Measurements from ENCODE around the gene FOXR1. TPM values are rescaled to one million over a fixed set of nuclear protein-coding genes. Genes with fewer than 3 reads are reported as not detected.

The FOXR1 gene
- total RNA-seq, 1 experiment from 2014 or later = not detected

DNA sequence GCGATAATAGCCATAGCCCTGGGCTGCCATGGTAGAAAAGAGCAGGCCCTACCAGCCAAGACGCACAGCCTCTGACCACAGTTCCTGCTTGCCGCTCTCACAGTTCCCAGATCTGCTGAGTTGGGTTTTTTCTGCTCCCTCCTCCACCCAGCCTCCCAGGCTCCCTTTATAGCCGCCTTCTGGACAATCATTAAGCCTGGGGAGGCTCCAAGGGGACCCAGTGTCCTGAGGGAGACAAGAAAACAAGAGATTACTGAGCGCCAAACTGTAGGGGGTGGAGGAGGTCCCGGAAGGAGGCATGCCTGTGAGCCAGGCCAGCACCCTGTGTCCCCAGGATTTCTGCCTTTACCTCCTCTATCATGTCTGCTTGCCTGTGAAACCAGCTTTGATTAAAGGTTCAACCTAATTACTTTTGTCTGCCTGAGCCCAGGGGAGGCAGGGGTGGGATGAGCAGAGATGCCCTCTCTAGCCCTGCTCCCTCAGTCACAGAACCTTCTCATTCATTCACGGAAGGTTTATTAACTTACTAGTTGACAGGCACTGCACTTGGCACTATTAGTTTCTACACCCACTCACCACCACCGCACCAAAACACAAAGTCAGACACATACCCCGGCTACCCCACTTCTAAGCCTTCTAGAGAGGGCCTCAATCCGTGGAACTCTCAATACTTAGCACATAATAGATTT, 57.9 kb downstream of the FOXR1 start:
- ChIA-PET CTCF (no interaction called here), POLR2A (ENCODE audit: low non-redundant PET) (no interaction called here)
- Histone ChIP-seq H3K36me3 (ENCODE audit: insufficient read depth, low read length, poor library complexity, severe bottlenecking) (peaks cover 39% of the 10 kb centered on the region), H3K4me3 (ENCODE audit: low read depth, low read length, poor library complexity, severe bottlenecking) (peak overlapping the region; percentile 67), H3K27me3 (replicated peaks; ENCODE audit: insufficient read depth, low read depth, low read length, poor library complexity) (no peaks in the 10 kb centered on the region), H3K4me1 (ENCODE audit: insufficient read depth, low read length, poor library complexity, severe bottlenecking) (peaks cover 13% of the 10 kb centered on the region), H3K27ac (ENCODE audit: low read depth, low read length, poor library complexity, severe bottlenecking) (peak overlapping the region; percentile 75), H3K9me3 (ENCODE audit: low read depth, low read length, poor library complexity, severe bottlenecking) (no peaks in the 10 kb centered on the region)
- DNase-seq (ENCODE audit: low spot score) = no peak
- intact Hi-C loops (cut with micrococcal nuclease; ENCODE audit: unreplicated experiment) = no loop called here
- BruUV-seq (replicated peaks) = TSS peak; percentile 37
- no peak for TF ChIP-seq EZH2 (IDR thresholded peaks at IDR 0.05; ENCODE audit: borderline replicate concordance, low read depth, low read length, poor library complexity, severe bottlenecking)
- TF ChIP-seq CTCF (conservative IDR thresholded peaks at IDR 0.05; ENCODE audit: low read depth, low read length) = no peak

DNA sequence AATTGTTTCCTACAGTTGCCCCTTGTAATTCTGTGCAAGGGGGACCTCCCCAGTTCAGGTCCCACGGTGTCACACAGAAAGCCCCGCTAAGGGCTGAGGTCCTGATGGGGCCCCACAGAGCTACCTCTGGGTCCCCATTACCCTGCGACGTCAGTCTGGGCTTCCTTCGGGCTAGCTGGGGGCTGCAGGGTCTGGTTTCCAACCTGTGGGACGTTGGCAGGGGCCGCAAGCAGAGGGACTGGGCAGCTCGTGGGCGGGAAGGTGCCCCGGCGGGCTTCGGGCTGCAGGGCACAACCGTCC, 58.4 kb downstream of the FOXR1 start:
- BruUV-seq (replicated peaks) = no TSS peak
- POLR2A ChIA-PET (ENCODE audit: low non-redundant PET) = no interaction called here

GRCh38 chr11:119030329-119031047, 58.9 kb downstream of the FOXR1 start, which contains the start of gene SLC37A4:
TSS of gene SLC37A4 (minus strand) at chr11:119030877.
- POLR2A ChIA-PET (ENCODE audit: low non-redundant PET) = no interaction called here
- peak within 1 kb of the TSS; percentile 67 for H3K4me3 ChIP-seq (ENCODE audit: low read depth, low read length, poor library complexity, severe bottlenecking)
- peak within 1 kb of the TSS; percentile 75 for H3K27ac ChIP-seq (ENCODE audit: low read depth, low read length, poor library complexity, severe bottlenecking)
- H3K9me3 ChIP-seq (ENCODE audit: low read depth, low read length, poor library complexity, severe bottlenecking) = no peaks in the 10 kb centered on the region
- H3K36me3 ChIP-seq (ENCODE audit: insufficient read depth, low read length, poor library complexity, severe bottlenecking) = peaks cover 29% of the 10 kb centered on the region
- TF ChIP-seq EZH2 (IDR thresholded peaks at IDR 0.05; ENCODE audit: borderline replicate concordance, low read depth, low read length, poor library complexity, severe bottlenecking) (no peak), CTCF (conservative IDR thresholded peaks at IDR 0.05; ENCODE audit: low read depth, low read length) (no peak; the same call in 1 of the 2 replicates)
- H3K27me3 ChIP-seq (replicated peaks; ENCODE audit: insufficient read depth, low read depth, low read length, poor library complexity) = no peaks in the 10 kb centered on the region
- no TSS peak for BruUV-seq (replicated peaks)
- H3K4me1 ChIP-seq (ENCODE audit: insufficient read depth, low read length, poor library complexity, severe bottlenecking) = peaks cover 13% of the 10 kb centered on the region
- intact Hi-C loops (cut with micrococcal nuclease; ENCODE audit: unreplicated experiment) = no loop called here
- peak; percentile 100 for DNase-seq (ENCODE audit: low spot score)
- CTCF ChIA-PET = no interaction called here

More for the DNA sequence above, 58.4 kb downstream of the FOXR1 start:
- TF ChIP-seq CTCF (conservative IDR thresholded peaks at IDR 0.05; ENCODE audit: low read depth, low read length) (no peak), EZH2 (IDR thresholded peaks at IDR 0.05; ENCODE audit: borderline replicate concordance, low read depth, low read length, poor library complexity, severe bottlenecking) (no peak)
- H3K27me3 ChIP-seq (replicated peaks; ENCODE audit: insufficient read depth, low read depth, low read length, poor library complexity) = no peaks in the 10 kb centered on the region
- H3K4me3 ChIP-seq (ENCODE audit: low read depth, low read length, poor library complexity, severe bottlenecking) = peak overlapping the region; percentile 67
- CTCF ChIA-PET = no interaction called here
- intact Hi-C loops (cut with micrococcal nuclease; ENCODE audit: unreplicated experiment) = no loop called here
- H3K36me3 ChIP-seq (ENCODE audit: insufficient read depth, low read length, poor library complexity, severe bottlenecking) = peaks cover 34% of the 10 kb centered on the region
- H3K4me1 ChIP-seq (ENCODE audit: insufficient read depth, low read length, poor library complexity, severe bottlenecking) = peaks cover 13% of the 10 kb centered on the region
- H3K27ac ChIP-seq (ENCODE audit: low read depth, low read length, poor library complexity, severe bottlenecking) = peak overlapping the region; percentile 75
- DNase-seq (ENCODE audit: low spot score) = no peak
- no peaks in the 10 kb centered on the region for H3K9me3 ChIP-seq (ENCODE audit: low read depth, low read length, poor library complexity, severe bottlenecking)

Small RNAs within 50 kb of the gene (microRNA-seq; reads per million reads assigned to microRNA genes)
- gene MIR3656 = not detected

Other genes with a start within 250 kb of the FOXR1 start
- 193 and 229 TPM in 2 replicates for gene DDX6, start 180.6 kb upstream of the FOXR1 start, total RNA-seq (2021)
- gene CXCR5, start 87.9 kb upstream of the FOXR1 start, total RNA-seq (2021) = not detected in 2 replicates
- 49.9 and 64.0 TPM in 2 replicates for gene BCL9L, start 45.8 kb upstream of the FOXR1 start, total RNA-seq (2021)
- gene UPK2, start 15.5 kb upstream of the FOXR1 start, total RNA-seq (2021) = not detected in 2 replicates
- 56.7 and 57.4 TPM in 2 replicates for gene CENATAC, start 26.4 kb downstream of the FOXR1 start, total RNA-seq (2021)
- gene RPS25, start 46.6 kb downstream of the FOXR1 start, total RNA-seq (2021) = 1,091 and 1,176 TPM in 2 replicates
- gene TRAPPC4, start 47.0 kb downstream of the FOXR1 start, total RNA-seq (2021) = 73.0 and 81.2 TPM in 2 replicates
- 49.3 and 54.6 TPM in 2 replicates for gene SLC37A4, start 59.1 kb downstream of the FOXR1 start, total RNA-seq (2021)
- 315 and 328 TPM in 2 replicates for gene HYOU1, start 85.4 kb downstream of the FOXR1 start, total RNA-seq (2021)
- gene VPS11, start 96.1 kb downstream of the FOXR1 start, total RNA-seq (2021) = 26.7 and 32.4 TPM in 2 replicates
- 72.5 and 80.6 TPM in 2 replicates for gene HMBS, start 113.1 kb downstream of the FOXR1 start, total RNA-seq (2021)
- gene DPAGT1, start 130.1 kb downstream of the FOXR1 start, total RNA-seq (2021) = 102 and 115 TPM in 2 replicates
- 17.1 and 17.8 TPM in 2 replicates for gene C2CD2L, start 135.6 kb downstream of the FOXR1 start, total RNA-seq (2021)
- 31.7 and 31.9 TPM in 2 replicates for gene HINFP, start 149.8 kb downstream of the FOXR1 start, total RNA-seq (2021)
- gene ABCG4, start 177.3 kb downstream of the FOXR1 start, total RNA-seq (2021) = 0.33 TPM in 1 of 2 replicates, not detected in the other
- 1.4 and 2.7 TPM in 2 replicates for gene NLRX1, start 197.0 kb downstream of the FOXR1 start, total RNA-seq (2021)
- gene NHERF4, start 213.7 kb downstream of the FOXR1 start, total RNA-seq (2021) = not detected in 2 replicates
- 39.9 and 40.7 TPM in 2 replicates for gene CBL, start 234.6 kb downstream of the FOXR1 start, total RNA-seq (2021)

All from A673 (cell line).